ENCODE measurements around the gene PUM1.

DNA sequence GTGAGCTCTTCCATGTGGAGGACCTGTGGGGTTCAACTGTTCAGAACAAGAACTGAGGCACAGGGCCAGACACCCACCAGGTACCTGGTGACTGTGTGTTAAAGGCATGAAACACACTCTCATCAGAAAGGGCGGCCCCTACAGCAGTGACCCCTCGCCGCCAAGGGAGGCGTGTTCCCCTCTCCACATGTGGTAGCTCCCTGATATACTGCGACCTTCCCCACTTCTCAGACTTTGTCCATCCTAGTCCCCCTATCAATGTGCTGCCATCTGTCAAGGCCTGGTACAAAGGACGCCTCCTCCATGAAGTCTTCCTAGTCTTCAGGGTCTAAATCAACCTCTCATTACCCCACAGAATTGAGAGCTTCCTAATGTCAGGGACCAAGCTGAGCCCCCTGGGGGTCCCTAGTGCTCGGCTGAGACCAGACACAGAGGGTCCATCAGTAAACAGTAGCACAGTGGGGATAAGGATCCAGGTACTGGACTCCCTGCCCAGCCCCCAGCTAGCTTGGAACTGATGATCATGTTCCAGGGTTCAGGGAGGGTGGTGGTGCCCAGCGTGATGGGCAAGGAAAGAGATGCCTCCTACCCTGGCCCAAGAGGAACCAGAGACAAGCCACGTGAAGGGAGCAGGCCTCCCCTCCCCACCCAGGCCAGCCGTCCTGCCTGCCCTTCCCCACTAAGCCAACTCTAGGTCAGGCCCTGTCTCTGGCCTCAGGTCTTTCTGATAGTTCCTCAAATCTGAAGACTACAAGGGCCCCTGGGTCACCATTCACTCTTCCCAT, 167.3 kb downstream of the PUM1 start:
- TF ChIP-seq, protein P1, sequence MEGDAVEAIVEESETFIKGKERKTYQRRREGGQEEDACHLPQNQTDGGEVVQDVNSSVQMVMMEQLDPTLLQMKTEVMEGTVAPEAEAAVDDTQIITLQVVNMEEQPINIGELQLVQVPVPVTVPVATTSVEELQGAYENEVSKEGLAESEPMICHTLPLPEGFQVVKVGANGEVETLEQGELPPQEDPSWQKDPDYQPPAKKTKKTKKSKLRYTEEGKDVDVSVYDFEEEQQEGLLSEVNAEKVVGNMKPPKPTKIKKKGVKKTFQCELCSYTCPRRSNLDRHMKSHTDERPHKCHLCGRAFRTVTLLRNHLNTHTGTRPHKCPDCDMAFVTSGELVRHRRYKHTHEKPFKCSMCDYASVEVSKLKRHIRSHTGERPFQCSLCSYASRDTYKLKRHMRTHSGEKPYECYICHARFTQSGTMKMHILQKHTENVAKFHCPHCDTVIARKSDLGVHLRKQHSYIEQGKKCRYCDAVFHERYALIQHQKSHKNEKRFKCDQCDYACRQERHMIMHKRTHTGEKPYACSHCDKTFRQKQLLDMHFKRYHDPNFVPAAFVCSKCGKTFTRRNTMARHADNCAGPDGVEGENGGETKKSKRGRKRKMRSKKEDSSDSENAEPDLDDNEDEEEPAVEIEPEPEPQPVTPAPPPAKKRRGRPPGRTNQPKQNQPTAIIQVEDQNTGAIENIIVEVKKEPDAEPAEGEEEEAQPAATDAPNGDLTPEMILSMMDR (IDR thresholded peaks at IDR 0.05): no peak
- no peak for TF ChIP-seq POLR2A (IDR thresholded peaks at IDR 0.05)

All from lower leg skin (tissue), 3 donors.